Suppressor macrophage treated with lipopolysaccharide for 4 hours (primary cell): ENCODE data around the gene TRPM3.

Experiments used
- DNase-seq: peaks from one replicate; pipeline ENCODE4 v3.0.0-alpha.2; 2020

The TRPM3 gene

DNA sequence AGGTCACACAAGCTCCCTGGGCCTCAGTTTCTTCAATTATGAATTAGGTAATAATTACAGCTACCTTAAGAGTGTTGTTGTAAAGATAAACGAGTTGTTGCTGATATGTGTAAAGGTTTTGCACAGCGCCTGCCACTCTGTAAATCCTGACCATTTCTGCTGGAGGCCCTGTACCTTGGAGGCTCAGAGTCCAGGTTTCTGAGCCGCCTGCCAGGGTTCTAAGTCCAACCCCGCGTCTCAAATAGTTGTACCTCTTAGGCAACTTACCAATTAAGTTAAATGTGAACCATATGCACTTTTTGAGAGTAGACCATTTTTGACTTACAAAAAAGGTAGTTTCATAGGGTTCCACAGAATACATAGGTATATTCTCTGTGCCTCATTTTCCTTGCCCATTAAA, 550.2 kb downstream of the TRPM3 start:
- DNase-seq, result no peak

DNA sequence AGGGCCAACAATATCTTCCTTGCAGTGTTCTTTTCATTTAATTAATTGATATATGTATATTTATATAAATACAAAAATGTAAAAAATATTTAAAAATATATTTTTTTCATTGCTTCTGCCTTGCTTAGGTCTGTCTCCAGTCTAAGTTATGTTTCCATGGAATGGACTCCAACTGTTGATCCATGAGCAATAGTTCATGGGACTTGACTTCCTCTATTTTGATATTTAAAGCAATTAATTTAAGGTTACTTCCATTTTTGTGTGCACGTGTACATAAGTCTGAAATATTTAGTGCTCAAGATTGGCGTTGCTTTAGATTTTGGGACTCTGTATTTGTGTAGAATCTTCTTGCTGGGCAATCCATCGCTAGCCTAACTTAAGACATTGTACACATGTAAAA, 551.6 kb downstream of the TRPM3 start:
- no peak for DNase-seq

DNA sequence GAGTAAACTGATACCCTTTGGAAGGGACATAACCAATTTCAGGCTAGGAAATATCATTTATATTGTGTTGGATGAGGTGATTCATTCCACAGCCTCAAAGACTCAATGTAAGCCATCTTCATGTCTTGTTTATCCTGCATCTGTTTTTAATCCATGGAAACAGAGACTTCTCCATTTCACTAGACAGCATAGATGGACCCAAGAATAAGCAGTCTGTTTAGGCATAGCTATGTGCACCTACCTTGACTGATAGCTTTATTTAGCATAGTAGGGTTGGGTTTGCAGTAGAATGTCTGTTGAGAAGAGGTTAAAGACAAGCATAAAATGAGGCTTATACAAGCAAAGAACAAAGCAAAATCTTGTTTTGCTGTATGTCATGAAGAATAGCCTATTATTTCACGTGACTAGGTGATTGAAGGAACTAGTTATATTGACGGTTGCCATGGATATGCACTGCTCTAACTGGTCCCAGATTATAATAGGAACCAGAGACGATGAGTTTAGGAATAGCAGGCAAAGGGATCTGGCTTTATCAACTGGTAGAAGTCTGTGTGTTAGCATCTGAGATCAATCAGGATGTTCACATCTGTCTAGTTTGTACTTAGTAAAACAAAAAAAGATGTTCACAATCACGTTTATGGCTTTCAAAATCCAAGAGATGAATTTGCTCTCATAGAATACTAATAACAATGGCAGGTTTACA, 552.2 kb downstream of the TRPM3 start:
- no peak for DNase-seq

DNA sequence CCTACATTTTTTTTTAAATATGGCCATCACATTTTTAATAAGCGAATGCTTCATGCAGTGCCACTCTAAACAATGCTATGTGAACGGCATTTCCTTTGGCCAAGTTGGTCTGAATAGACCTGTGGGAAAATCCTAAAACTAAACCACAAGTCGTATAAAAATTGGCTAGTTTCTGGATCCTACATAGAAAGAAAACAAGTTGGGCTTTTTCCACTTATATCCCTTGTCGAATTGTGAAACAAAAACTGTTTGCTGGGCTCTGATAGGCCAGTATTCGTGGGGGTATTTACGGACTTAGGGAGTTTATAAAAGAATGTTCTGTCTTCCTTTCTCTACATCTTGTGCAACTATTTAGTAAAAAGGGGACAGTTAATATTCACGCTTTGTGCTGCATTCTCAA, 553.9 kb downstream of the TRPM3 start:
- no peak for DNase-seq

DNA sequence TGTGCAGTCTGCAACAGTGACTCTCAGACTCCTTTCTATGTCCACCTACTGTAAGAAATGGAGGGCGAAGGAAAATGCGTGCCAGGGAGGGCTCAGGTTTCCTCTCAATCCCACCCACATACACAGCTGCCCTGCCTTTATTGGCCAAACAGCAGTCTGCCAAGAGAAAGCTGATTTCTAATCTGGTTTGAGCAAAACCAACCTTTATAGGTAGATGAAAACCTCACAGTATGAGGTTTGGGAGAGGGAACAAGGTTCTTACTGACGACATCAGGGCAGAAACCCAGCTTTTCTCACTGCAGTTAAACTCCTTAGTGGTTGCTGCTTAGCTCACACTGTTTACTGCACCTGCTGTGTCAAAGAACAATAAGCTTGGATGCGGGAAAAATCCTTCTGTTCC, 554.7 kb downstream of the TRPM3 start:
- DNase-seq, result no peak

DNA sequence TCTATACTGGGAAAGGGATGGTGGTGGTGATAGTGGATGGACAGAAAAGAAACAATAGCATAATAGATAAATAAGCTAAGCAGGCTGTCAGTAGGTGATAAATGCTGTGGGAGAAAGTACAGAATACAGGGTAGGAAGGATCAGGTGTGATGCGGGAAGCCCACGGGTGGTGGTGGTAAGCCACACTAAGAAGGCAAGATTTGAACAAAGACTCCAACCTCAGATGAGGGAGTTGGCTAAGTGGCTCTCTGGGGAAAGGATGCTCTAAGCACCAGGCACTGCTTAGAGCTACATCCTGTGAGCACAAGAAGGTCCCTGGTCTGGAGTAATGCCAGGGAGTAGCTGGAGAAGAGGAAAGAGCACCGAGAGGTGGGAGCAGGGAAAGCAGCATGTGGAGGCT, 555.4 kb downstream of the TRPM3 start:
- no peak for DNase-seq

DNA sequence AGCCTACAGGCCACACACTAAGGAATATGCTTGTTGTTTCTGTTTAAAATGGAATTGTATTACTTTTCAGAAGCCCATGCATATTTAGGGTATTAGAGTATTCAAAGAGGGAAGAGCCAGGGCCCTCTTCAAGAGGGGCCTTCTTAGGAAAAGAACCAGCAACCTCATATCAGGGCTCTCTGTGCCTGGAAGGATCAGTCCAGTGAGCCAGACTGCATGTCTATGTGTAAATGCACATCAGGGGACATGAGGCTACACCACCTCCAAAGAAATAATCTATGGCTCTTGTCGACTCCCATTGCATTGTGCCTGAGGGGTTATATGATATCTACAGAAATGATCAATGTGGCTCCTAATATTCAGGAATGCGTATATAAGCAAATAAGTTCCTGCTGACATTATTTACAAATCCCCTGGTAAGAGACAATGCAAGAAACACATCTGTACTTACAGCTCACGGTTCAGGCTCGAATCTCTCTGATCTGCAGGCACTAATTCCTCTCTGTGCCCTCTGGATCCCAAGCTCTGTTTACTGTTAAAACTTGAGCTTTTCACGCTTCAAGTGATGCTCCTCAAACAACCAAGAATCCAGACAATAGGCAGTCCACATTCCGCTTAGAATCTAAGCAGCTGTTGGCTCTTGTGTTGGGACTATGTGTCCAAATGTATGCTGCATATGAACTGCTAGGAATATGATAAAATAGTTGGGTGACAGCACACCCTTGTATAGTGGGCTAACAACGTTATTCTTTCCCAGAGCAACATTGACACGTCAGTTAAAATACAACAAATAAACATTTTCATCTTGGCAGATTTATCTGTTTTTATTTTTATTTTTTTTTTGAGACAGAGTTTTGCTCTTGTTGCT, 556.7 kb downstream of the TRPM3 start:
- DNase-seq, result no peak

DNA sequence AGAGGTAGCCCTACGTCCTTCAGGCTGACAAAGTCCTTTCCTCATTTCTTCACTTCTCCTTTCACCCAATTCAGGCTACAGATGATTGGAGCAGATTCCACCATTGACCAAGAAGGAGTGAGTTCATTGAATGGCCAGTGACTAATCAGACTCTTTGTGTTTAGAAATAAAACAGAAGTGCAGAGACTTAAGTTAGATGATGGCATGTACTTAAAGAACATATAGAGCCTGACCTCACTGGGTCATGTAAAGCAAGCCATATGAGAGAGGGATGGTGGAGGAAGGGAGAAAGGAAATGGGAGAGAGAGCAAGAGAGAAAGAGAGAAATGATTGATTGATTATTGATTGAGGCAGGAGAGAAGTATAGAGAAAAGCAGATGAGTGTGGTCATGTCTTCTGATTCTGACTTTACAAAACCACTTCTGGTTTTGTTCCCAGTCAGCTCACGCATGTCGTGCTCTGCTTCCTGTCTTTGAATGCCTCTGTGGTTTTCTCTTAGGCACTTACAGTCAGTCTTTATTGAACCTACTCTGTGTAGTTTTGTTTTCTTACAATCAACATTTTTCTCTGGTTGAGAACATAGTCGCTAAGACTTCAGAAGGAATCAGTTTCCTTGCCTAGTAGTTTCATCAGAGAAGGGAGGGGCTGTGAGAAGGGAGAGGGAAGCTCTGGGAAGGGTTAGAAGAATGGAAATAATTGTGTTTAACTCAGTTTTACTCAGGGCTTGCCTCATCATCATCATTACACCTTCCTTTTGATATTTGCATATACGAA, 557.8 kb downstream of the TRPM3 start:
- DNase-seq, result peak; percentile 94

DNA sequence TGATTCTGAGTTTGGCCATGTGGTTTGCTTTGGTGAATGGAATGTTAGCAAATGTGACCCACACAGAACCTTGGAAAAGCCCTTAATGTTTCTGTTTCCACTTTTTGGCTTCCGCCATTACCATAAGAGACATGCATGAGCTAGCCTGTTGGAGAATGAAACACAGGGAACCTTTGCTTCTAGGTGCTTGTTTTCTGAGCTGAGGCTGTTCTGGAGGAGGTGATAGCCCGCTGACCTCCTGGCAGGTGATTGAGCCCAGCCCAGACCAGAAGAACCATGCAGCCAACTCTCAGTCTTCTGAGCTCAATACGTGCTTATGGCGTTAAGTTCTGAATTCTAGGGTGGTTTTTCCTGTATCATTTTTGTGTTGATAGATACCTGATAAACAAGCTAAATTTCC, 558.4 kb downstream of the TRPM3 start:
- DNase-seq, result no peak

DNA sequence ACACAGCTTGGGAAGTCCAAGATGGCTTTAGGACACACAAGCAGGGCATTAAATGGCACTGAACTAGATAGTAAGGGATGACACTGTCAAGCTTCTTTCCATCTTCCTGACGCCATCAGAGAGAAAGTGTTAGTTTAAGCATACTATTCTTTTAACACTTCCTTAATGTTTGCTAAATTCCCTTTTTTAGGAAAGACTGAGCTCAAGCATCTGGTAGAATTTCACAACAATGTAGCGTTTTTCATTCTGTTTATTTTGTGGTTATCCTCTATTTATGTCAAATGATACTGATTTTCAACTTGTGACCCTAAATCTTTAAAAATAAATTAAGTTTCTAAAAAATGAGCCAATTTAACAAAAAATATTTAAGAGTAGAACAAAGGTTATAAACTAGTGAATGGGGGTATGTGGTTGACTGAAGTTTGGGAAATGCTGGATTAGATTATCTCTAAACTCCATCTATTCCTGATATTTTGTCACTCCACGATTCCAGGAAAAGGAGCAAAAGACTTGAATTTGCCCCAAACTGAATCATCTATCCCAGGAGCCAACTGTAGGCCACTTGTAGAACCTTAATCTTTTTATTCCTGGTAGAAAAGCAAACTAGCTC, 559.5 kb downstream of the TRPM3 start:
- DNase-seq, result peak; percentile 67

DNA sequence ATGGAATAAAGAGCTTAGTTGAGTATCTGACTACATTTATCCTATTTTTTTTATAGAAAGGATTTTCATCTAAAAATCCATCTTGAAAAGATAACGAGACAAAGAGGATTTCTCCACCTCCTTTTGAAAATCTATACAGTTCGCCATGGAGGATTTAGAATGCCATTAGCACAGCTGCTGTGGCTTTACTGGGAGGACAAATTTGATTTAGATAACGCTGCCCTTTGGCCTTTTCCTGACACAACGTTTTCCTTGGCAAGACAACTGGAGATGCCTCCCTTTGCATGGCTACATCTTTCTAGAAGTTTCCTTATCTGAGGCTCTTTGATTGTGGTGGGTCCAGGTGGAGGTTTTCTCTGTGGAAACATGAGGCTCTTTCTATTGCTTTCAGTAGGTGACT, 560.3 kb downstream of the TRPM3 start:
- no peak for DNase-seq

DNA sequence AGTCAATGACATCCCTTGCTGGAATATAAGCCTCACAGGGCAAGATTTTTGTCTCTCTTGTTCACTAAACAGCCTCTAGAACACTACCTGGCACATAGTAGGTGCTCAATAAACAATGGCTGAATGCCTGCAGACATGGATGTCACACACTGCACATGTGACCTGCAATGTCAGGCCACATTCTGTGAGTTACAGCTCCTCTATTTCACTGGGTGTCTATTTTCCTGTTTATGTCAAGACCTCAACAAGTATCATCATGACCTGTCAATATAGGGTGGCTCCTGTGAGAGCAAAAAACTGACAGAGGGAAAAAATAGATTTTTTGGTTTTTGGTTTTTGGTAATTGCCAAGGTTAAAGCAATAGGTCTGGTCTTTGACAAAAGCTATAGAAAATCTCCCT, 562.3 kb downstream of the TRPM3 start:
- DNase-seq, result no peak

DNA sequence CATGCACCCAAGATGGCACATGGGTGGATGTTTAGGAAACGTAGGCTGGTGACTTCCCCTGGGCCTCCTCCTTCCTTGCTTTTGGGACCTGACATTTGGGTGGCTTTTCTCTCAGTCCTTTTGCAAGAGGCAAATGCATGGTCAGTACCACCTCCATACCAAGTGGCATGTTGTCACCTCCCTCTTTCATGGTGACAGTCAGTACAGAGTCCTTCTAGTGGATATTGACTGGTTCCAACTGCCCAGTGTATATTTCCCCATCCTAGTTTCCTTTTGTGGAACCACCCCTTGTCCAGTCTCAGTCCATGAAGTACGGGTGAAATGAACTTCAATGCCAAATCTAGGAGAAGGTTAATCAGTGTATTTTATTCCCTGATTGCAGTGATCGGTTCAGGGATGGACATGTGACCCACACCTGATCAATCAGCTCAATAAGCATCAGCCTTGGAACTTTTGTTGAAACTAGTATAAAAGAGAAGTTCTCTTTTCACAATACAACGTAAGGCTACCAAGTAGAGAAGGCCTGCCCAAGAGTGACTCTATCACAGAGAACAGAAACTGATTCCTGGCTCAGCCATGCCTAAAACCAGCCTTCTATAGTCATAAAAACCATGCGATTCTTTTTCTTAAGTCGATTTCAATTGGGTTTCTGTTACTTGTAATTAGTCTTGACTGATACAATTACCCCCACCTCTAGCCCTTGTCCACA, 563.6 kb downstream of the TRPM3 start:
- peak; percentile 83 for DNase-seq

DNA sequence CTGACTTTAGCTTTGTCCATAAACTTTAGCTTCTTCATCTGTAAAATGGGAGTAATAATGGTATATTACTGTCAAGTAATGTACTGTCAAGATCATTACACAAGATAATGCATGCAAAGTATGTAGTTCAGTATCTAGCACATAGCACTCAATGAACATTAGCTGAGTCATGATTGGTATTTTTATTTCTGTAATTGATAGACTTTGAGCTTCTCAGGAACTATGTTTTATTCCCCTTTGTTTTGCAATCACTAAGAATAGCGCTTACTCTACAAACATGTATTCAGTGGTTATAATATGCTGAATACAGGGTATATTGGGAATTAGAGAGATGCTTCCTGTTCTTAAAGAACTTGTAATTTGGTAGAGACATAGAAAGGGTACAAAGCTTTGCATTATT, 564.6 kb downstream of the TRPM3 start:
- no peak for DNase-seq

DNA sequence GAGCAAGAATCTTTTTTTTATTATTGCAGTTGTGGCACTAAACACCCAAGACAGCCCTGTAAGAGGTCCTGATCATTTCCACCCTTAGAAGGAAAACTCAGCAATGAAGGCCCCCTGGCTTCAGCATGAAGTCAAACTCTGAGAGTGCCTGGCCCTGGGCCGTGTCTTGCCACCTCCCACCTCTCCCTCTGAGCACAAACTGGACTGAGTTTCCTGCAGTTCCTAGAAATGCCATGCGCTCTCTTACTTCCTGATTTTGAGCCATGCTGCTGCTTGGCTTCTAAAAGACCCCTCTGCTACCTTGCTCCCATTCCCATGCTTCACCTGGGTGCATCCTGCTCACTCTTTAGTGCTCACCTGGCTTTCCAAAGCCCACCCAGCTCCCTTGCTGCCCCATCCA, 566.5 kb downstream of the TRPM3 start:
- peak; percentile 54 for DNase-seq

DNA sequence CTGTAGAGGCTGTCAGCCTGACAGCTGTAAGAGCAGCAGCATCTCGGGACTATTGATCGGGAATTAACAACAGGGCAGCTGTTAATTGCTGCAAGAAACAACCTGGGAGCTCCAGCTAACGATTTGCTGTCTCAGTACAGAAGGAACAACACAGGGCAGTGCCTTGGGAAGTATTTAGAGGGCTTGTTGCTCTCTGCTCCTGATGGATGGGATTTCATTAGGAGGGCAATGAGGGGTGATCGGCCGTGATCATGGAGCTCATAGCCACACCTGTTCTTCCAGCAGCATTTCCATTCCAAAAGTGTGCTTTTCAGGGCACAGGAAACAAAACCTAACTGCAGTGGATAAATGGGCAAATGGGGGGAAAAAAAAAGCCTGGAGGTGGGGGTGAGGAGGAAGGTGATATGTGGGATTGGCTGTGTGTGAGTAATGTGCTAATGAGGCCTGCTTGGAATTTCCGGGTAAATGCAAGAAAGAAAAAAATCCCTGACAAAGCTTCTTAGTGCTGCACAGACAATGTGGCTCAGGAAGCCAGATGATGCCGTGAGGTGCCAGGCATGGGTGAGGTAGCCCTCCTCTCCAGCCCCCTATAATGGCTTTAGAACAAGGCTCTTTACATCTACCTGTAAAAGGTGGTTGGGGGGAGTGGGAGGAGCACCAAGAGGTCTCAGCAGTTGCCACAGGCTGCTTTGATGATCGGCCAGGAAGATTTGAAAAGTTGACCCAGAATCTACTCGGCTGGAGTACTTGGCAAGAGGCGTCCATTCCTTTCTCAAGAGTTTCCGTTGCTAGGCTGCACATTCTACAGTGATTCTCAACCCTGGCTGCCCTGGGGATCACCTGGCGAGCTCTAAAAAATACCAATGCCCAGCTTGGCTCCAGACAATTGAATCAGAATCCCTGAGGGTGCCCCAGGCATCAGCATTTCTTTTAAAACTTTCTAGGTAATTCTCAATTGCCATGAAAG, 567.4 kb downstream of the TRPM3 start:
- DNase-seq, result peak; percentile 41

DNA sequence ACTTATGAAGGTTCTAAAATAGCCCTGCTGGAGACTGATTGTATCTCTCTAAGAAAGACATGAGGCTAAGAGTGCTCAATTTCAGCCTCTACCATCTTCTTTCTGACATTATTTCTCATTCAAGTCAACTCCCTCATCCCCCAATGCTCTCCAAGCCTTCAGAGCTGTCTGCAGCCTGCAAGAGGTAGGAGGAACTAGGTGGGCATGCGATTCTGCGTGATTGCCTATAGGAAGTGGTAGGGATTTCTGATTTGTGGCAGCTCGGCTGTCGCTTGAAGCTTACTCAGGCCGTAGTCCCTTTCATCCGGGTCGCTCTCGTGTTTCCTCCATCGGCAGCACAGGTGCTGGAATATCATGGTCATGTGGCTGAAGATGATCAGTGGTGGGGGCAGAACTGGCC, 568.9 kb downstream of the TRPM3 start:
- no peak for DNase-seq

DNA sequence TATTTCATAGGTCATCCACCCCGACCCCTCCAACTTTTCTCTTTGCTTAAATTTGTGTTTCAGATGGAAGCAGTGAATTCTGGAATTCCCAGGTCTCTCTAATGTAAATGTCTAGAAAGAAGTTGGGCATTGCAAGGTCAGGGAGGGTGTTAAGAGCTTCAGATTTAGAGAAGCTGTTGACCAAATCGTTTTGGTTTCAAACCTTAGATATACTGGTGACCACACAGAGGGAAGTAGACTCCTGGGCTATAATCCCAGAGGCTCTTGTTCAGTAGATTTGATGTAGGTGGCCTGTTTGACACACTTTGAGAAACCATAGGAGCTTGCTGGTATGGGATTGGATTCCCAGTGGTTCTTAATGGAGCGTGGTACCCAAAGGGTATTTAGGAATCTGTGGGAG, 569.6 kb downstream of the TRPM3 start:
- DNase-seq, result peak; percentile 70

DNA sequence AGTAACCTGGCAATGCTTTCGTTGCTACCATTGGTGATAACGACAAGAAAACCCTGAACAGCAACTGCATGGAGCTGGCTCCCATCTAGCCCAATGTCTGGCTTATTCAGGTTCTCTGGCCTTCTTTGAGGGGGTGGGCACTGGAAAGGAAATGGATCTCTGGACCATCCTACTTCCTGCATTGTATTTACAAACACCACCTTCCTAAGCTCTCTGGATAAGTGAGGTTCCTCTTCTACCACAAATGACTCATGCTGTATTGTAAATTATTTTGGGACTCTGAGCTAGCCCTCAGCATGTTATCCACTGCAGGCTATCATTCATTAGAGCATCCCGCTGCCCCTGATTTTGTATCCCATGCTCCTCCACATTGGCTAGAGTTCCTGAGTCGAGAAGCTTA, 570.0 kb downstream of the TRPM3 start:
- peak; percentile 55 for DNase-seq

DNA sequence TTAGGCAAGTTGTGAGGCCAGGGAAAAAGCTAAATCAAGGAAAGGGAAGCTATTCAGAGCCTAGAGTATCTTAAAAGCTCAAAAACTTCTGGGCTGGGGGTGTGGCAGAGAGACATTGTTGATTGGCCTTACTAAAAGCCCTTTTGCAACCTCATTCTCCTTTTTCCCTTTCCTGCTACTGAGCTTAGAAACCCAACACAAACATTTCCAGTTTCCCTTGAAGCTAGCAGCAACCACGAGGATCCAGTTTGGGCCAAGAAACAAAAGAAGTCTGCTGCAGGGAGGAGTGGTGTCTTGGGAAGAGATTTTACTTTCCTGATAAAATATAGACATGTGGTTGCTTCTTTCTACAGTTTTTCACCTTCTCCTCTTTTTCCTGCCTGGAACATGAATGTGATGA, 571.5 kb downstream of the TRPM3 start:
- peak; percentile 12 for DNase-seq

DNA sequence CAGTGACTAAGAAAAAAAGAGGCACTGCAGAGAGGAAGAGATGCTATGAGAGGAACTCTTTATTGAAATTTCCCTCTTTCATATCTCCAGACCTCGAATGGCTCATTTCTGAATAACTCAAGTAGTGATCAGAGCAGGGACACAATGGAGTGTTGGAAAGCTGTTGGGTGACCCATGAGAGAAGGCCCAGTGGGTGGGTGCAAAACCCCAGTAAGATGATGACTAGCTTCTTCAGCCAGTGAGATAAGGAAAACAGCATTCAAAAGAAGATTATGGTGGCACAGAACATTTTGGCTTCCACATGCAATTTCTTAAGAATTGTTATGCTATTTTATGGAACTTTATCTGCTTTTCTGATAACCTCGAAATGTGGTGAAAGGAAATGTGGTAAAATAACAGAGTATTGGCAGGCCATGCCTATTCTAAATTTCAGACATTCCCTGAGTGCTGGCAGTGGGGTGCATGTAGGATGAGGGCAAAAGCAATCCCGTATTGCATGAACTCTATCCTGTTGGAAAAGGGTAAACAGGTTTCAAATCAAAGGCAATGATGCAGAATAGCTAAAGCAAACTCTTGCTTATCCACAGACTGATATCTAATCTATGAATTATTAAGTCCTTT, 579.0 kb downstream of the TRPM3 start:
- DNase-seq, result no peak
